GM19351 (cell line): Measurements from ENCODE around the gene MED22.
A peak's percentile ranks its signal among the peaks of the same experiment; 100 is the strongest.
"Not testable (repeated sequence)": the region's sequence is repeated elsewhere in the genome, so short reads cannot be mapped to it uniquely, and the experiment has no call there.

Source experiments
- ATAC-seq: cut with Tn5 transposase; IDR thresholded peaks from one replicate; pipeline ENCODE4 v1.9.1; 2021; ENCODE audit warnings: mild to moderate bottlenecking, moderate library complexity; ENCODE audit not compliant: unreplicated experiment

Gene MED22

GRCh38 chr9:133339641-133340040 is 8.3 kb downstream of the MED22 start:
- no peak for ATAC-seq

GRCh38 chr9:133335924-133336811 is 11.8 kb downstream of the MED22 start, which contains the start of gene SURF6:
TSS of gene SURF6 (minus strand) at chr9:133336188. CDS start at chr9:133336132, 56 bp downstream.
- ATAC-seq = peak; percentile 84

- ATAC-seq = not testable (repeated sequence)
Observed at GRCh38 chr9:133334888-133335287, 13.0 kb downstream of the MED22 start.

GRCh38 chr9:133334161-133334560 is 13.8 kb downstream of the MED22 start:
- ATAC-seq = no peak

- no peak for ATAC-seq
Observed at GRCh38 chr9:133333566-133333965, 14.4 kb downstream of the MED22 start.

GRCh38 chr9:133333011-133333410 is 14.9 kb downstream of the MED22 start:
- no peak for ATAC-seq

GRCh38 chr9:133332381-133332730 is 15.6 kb downstream of the MED22 start:
- no peak for ATAC-seq

GRCh38 chr9:133331641-133332380 is 16.1 kb downstream of the MED22 start:
- ATAC-seq = no peak

- ATAC-seq = no peak
Observed at GRCh38 chr9:133331221-133331620, 16.7 kb downstream of the MED22 start.

GRCh38 chr9:133329306-133330156 is 18.4 kb downstream of the MED22 start:
- not testable (repeated sequence) for ATAC-seq

GRCh38 chr9:133327834-133328484 is 20.0 kb downstream of the MED22 start:
- ATAC-seq = no peak

GRCh38 chr9:133327021-133327420 is 20.9 kb downstream of the MED22 start:
- ATAC-seq = not testable (repeated sequence)

- ATAC-seq = no peak
Observed at GRCh38 chr9:133323991-133324703, 23.8 kb downstream of the MED22 start.

- ATAC-seq = no peak
Observed at GRCh38 chr9:133323211-133323610, 24.7 kb downstream of the MED22 start.

GRCh38 chr9:133322701-133323100 is 25.2 kb downstream of the MED22 start:
- ATAC-seq = no peak

GRCh38 chr9:133321411-133321935 is 26.5 kb downstream of the MED22 start:
- no peak for ATAC-seq

GRCh38 chr9:133320421-133320881 is 27.5 kb downstream of the MED22 start:
- no peak for ATAC-seq

GRCh38 chr9:133317551-133317950 is 30.4 kb downstream of the MED22 start:
- not testable (repeated sequence) for ATAC-seq

GRCh38 chr9:133315997-133316396 is 31.9 kb downstream of the MED22 start:
- no peak for ATAC-seq
